Measurements from ENCODE around the gene AIMP1.

Gene AIMP1

GRCh38 chr4:106303548-106304281, 12.6 kb upstream of the AIMP1 start:
- TF ChIP-seq EZH2phosphoT487 (IDR thresholded peaks at IDR 0.05; ENCODE audit: low read depth), result no peak
- TF ChIP-seq CTCF (IDR thresholded peaks at IDR 0.05; ENCODE audit: low read depth, low read length), result no peak
- H2AFZ ChIP-seq (ENCODE audit: low read depth, low read length), result no peak overlapping the region
- H3K27ac ChIP-seq (ENCODE audit: low read length), result no peak overlapping the region
- no peaks in the 10 kb centered on the region for H4K20me1 ChIP-seq (ENCODE audit: insufficient read depth, low read length)
- no peak overlapping the region for H3K4me2 ChIP-seq (ENCODE audit: low read length)
- no peak overlapping the region for H3K4me3 ChIP-seq (ENCODE audit: low read length)
- no peaks in the 10 kb centered on the region for H3K79me2 ChIP-seq (ENCODE audit: low read length)
- H3K9me3 ChIP-seq (ENCODE audit: insufficient read depth, low read length), result no peaks in the 10 kb centered on the region
- no peaks in the 10 kb centered on the region for H3K4me1 ChIP-seq (ENCODE audit: low read length)
- no peaks in the 10 kb centered on the region for H3K27me3 ChIP-seq (ENCODE audit: low read depth, low read length)
- H3K9ac ChIP-seq (ENCODE audit: low read length), result no peak overlapping the region
- peaks cover 19% of the 10 kb centered on the region for H3K36me3 ChIP-seq (replicated peaks; ENCODE audit: low read depth, low read length)

DNA sequence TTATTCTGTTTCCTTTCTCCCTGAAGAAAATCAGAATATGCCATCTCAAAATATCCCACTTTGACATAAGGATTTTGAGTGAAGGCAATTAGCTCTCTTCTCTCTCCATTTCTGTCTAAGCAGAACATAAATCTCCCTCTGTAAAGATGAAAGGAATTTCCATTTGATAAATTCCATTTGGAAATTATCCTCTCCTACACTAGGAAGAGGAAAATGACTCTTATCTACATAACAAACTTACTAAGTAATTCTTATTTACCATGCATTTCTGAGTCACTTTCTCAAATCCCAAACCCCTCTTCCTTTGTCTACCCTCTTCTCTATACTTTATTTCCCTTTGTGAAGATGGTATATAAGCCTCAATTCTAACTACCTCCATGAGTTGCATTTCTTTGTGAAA, 11.7 kb upstream of the AIMP1 start:
- no peaks in the 10 kb centered on the region for H3K9me3 ChIP-seq (ENCODE audit: insufficient read depth, low read length)
- H2AFZ ChIP-seq (ENCODE audit: low read depth, low read length), result no peak overlapping the region
- no peaks in the 10 kb centered on the region for H3K4me1 ChIP-seq (ENCODE audit: low read length)
- no peak overlapping the region for H3K4me3 ChIP-seq (ENCODE audit: low read length)
- H3K79me2 ChIP-seq (ENCODE audit: low read length), result no peaks in the 10 kb centered on the region
- no peaks in the 10 kb centered on the region for H4K20me1 ChIP-seq (ENCODE audit: insufficient read depth, low read length)
- H3K9ac ChIP-seq (ENCODE audit: low read length), result no peak overlapping the region
- no peak overlapping the region for H3K27ac ChIP-seq (ENCODE audit: low read length)
- TF ChIP-seq EZH2phosphoT487 (IDR thresholded peaks at IDR 0.05; ENCODE audit: low read depth) (no peak), CTCF (IDR thresholded peaks at IDR 0.05; ENCODE audit: low read depth, low read length) (no peak)
- H3K27me3 ChIP-seq (ENCODE audit: low read depth, low read length), result no peaks in the 10 kb centered on the region
- no peak overlapping the region for H3K4me2 ChIP-seq (ENCODE audit: low read length)
- H3K36me3 ChIP-seq (replicated peaks; ENCODE audit: low read depth, low read length), result peaks cover 12% of the 10 kb centered on the region

DNA sequence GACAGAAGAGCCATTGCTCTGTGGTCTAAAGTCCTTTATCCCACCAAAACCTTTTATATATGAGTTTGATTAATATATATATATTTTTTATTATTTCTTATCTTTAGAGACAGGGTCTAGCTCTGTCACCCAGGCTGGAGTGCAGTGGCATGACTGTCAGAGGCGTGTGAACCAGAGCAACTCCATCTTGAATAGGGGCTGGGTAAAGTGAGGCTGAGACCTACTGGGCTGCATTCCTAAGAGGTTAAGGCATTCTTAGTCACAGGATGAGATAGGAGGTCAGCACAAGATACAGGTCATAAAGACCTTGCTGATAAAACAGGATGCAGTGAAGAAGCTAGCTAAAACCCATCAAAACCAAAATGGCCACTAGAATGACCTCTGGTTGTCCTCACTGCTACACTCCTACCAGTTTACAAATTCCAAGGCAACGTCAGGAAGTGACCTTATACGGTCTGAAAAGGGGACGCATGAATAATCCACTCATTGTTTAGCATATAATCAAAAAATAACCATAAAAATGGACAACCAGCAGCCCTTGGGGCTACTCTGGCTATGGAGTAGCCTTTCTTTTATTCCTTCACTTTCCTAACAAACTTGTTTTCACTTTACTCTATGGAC, 10.8 kb upstream of the AIMP1 start:
- no peaks in the 10 kb centered on the region for H3K9me3 ChIP-seq (ENCODE audit: insufficient read depth, low read length)
- no peaks in the 10 kb centered on the region for H3K27me3 ChIP-seq (ENCODE audit: low read depth, low read length)
- no peak overlapping the region for H3K27ac ChIP-seq (ENCODE audit: low read length)
- H2AFZ ChIP-seq (ENCODE audit: low read depth, low read length), result no peak overlapping the region
- peaks cover 6% of the 10 kb centered on the region for H3K36me3 ChIP-seq (replicated peaks; ENCODE audit: low read depth, low read length)
- TF ChIP-seq EZH2phosphoT487 (IDR thresholded peaks at IDR 0.05; ENCODE audit: low read depth) (no peak), CTCF (IDR thresholded peaks at IDR 0.05; ENCODE audit: low read depth, low read length) (no peak)
- no peak overlapping the region for H3K4me2 ChIP-seq (ENCODE audit: low read length)
- peaks cover 4% of the 10 kb centered on the region for H3K79me2 ChIP-seq (ENCODE audit: low read length)
- no peak overlapping the region for H3K9ac ChIP-seq (ENCODE audit: low read length)
- no peaks in the 10 kb centered on the region for H3K4me1 ChIP-seq (ENCODE audit: low read length)
- no peak overlapping the region for H3K4me3 ChIP-seq (ENCODE audit: low read length)
- no peaks in the 10 kb centered on the region for H4K20me1 ChIP-seq (ENCODE audit: insufficient read depth, low read length)

DNA sequence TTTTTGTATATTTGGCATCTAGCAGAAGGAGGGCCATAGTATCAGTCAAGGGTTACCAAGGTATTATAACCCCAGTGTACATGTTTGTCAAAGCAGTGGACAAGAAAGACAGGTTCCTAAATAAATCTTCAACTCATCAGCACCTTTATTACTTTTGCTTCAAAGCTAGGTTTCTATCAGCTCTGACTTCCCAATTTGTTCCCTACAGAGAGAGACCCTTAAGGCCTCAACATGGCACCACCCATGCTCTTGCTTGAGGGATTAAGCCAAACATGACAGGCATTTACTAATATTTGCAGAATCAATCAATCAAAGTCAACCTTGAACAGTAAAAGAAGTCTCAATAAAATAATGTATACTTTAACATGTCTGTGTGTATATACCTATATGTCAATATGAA, 9.8 kb upstream of the AIMP1 start:
- H3K36me3 ChIP-seq (replicated peaks; ENCODE audit: low read depth, low read length), result peaks cover 6% of the 10 kb centered on the region
- no peak overlapping the region for H3K9ac ChIP-seq (ENCODE audit: low read length)
- peaks cover 10% of the 10 kb centered on the region for H3K79me2 ChIP-seq (ENCODE audit: low read length)
- H3K4me1 ChIP-seq (ENCODE audit: low read length), result no peaks in the 10 kb centered on the region
- no peaks in the 10 kb centered on the region for H3K9me3 ChIP-seq (ENCODE audit: insufficient read depth, low read length)
- no peak overlapping the region for H3K4me2 ChIP-seq (ENCODE audit: low read length)
- H4K20me1 ChIP-seq (ENCODE audit: insufficient read depth, low read length), result no peaks in the 10 kb centered on the region
- H3K27me3 ChIP-seq (ENCODE audit: low read depth, low read length), result no peaks in the 10 kb centered on the region
- no peak overlapping the region for H3K4me3 ChIP-seq (ENCODE audit: low read length)
- H3K27ac ChIP-seq (ENCODE audit: low read length), result no peak overlapping the region
- H2AFZ ChIP-seq (ENCODE audit: low read depth, low read length), result no peak overlapping the region
- no peak for TF ChIP-seq EZH2phosphoT487 (IDR thresholded peaks at IDR 0.05; ENCODE audit: low read depth)
- no peak for TF ChIP-seq CTCF (IDR thresholded peaks at IDR 0.05; ENCODE audit: low read depth, low read length)
